Vagina (tissue), 2 donors: ENCODE measurements around the gene KRT1. TPM values are rescaled to one million over a fixed set of nuclear protein-coding genes. Genes with fewer than 3 reads are reported as not detected.

ENCODE experiments used
- DNase-seq, 2 donors: peaks; one replicate each; pipeline ENCODE4 v3.0.0-alpha.2; 2017; ENCODE audit errors: extremely low spot score in 2 of 2
- H3K27ac ChIP-seq: fragments of 200-600 bp; sonication (generic); one replicate; pipeline ENCODE4 v1.5.1; 2019
- H3K27me3 ChIP-seq: fragments of 200-600 bp; sonication (generic); one replicate; pipeline ENCODE4 v1.5.1; 2019
- H3K36me3 ChIP-seq, 2 donors: fragments of 200-600 bp; sonication (generic); one replicate each; pipeline ENCODE4 v1.5.1; 2017 to 2019
- H3K4me1 ChIP-seq: fragments of 200-600 bp; sonication (generic); one replicate; pipeline ENCODE4 v1.5.1; 2019
- H3K4me3 ChIP-seq, 2 donors: fragments of 200-600 bp; sonication (generic); 1 replicate in 1 of 2; 2 replicates in 1 of 2; pipeline ENCODE4 v1.5.1; 2016 to 2019
- H3K9me3 ChIP-seq: fragments of 200-600 bp; sonication (generic); one replicate; pipeline ENCODE4 v1.5.1; 2019
- POLR2A ChIP-seq, 2 donors: fragments of 450-650 bp; IDR thresholded peaks; one replicate each; pipeline ENCODE4 v1.6.1; 2017; ENCODE audit warnings: antibody characterized with exemption in 2 of 2, mild to moderate bottlenecking in 2 of 2, moderate library complexity in 2 of 2
- POLR2AphosphoS5 ChIP-seq, 2 donors: sonication (generic); formaldehyde crosslinking; IDR thresholded peaks; one replicate each; pipeline ENCODE4 v1.9.0; 2017; ENCODE audit warnings: antibody characterized with exemption in 2 of 2, mild to moderate bottlenecking in 2 of 2, low read depth in 1 of 2; ENCODE audit not compliant: insufficient read depth in 1 of 2
- intact Hi-C: fragments of 100-400 bp; cut with DNase I; formaldehyde crosslinking; loops from one replicate; pipeline ENCODE4 v1.15.1; 2023
- total RNA-seq: library from RNA; depleted of rRNA; stranded (reverse); fragments of >200 nt; gene quantifications from one replicate; pipeline ENCODE4 v1.2.3, GENCODE V29; 2016
- TF ChIP-seq, protein P1 (sequence below), 3 experiments: fragments of 450-650 bp in 2 of 3; fragments of 200-600 bp in 1 of 3; sonication (generic) in 1 of 3; IDR thresholded peaks; one replicate each; pipeline ENCODE4 v1.5.1; 2017 to 2019; ENCODE audit warnings: antibody characterized with exemption in 3 of 3, mild to moderate bottlenecking in 2 of 3, moderate library complexity in 2 of 3

Gene KRT1
- total RNA-seq, 1 donor from 2014 or later, result 886 TPM

DNA sequence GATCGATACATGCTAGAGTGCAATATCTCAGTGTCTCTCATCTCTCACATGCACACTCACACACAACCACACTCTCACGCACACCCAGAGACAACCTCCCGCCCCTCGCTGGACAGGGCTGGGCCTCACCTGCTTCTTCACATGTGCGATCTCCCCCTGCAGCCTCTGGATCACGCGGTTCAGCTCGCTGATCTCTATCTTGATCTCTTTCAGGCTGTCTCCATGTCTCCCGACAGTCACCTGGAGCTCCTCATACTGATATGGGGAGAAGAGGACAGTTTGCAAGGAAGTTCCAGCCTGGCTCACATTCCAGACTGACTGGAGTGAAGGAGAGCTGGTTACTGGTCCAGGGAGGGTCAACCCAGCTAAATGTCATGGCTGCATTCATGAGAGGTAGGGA lies 32.6 kb downstream of the KRT1 start:
- Histone ChIP-seq H3K4me3 (no peak overlapping the region), H3K36me3 (no peaks in the 10 kb centered on the region), H3K27me3 (no peaks in the 10 kb centered on the region), H3K4me1 (peaks cover 8% of the 10 kb centered on the region), H3K27ac (no peak overlapping the region), H3K9me3 (no peaks in the 10 kb centered on the region)
- intact Hi-C loops, result no loop called here
- TF ChIP-seq POLR2AphosphoS5 (IDR thresholded peaks at IDR 0.05; ENCODE audit: insufficient read depth in 1 of 2, low read depth in 1 of 2) (no peak), POLR2A (IDR thresholded peaks at IDR 0.05) (no peak)
- DNase-seq, result peak; percentile 47 to 74

DNA sequence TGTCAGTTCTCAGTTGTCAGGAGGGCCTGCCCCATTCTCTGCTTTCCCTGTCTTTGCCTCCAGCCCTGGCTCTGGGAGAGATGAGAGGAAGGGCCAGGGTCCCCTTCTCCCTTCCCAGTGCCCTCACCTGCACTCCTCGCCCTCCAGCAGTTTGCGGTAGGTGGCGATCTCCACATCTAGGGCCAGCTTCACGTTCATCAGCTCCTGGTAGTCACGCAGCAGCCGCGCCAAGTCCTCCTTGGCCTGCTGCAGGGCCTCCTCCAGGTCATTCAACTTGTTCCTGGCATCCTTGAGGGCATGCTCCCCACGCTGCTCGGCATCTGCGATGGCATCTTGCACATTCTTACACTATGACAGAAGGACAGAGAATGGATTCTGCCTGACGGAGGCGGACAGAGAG lies 33.6 kb downstream of the KRT1 start:
- Histone ChIP-seq H3K9me3 (no peaks in the 10 kb centered on the region), H3K36me3 (no peaks in the 10 kb centered on the region), H3K27me3 (no peaks in the 10 kb centered on the region), H3K4me3 (no peak overlapping the region), H3K27ac (no peak overlapping the region), H3K4me1 (peaks cover 8% of the 10 kb centered on the region)
- intact Hi-C loops, result no loop called here
- DNase-seq, result peak; percentile 54 to 77
- TF ChIP-seq, protein P1, sequence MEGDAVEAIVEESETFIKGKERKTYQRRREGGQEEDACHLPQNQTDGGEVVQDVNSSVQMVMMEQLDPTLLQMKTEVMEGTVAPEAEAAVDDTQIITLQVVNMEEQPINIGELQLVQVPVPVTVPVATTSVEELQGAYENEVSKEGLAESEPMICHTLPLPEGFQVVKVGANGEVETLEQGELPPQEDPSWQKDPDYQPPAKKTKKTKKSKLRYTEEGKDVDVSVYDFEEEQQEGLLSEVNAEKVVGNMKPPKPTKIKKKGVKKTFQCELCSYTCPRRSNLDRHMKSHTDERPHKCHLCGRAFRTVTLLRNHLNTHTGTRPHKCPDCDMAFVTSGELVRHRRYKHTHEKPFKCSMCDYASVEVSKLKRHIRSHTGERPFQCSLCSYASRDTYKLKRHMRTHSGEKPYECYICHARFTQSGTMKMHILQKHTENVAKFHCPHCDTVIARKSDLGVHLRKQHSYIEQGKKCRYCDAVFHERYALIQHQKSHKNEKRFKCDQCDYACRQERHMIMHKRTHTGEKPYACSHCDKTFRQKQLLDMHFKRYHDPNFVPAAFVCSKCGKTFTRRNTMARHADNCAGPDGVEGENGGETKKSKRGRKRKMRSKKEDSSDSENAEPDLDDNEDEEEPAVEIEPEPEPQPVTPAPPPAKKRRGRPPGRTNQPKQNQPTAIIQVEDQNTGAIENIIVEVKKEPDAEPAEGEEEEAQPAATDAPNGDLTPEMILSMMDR (IDR thresholded peaks at IDR 0.05), result no peak
- TF ChIP-seq POLR2A (IDR thresholded peaks at IDR 0.05) (no peak), POLR2AphosphoS5 (IDR thresholded peaks at IDR 0.05; ENCODE audit: insufficient read depth in 1 of 2, low read depth in 1 of 2) (no peak)

DNA sequence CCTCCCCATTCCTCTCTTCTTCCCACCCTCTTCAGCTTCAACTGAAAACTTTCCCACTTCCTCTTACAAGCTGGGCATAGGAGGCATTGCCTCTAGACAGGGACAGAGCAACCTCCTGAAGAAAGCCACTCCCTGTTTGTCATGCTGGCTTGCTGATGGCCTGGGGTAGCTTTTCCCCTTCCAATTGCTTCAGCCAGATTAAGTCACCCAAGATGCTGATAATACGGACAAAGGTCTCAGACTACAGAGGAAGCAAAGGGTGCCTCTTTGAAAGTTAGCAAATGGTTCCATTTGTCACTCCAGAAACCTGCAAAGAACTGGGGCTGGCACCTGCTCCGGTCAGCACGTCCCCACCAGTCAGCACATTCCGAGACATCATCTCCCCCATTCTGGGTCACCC lies 34.2 kb downstream of the KRT1 start:
- Histone ChIP-seq H3K36me3 (no peaks in the 10 kb centered on the region), H3K4me1 (peaks cover 8% of the 10 kb centered on the region), H3K9me3 (no peaks in the 10 kb centered on the region), H3K4me3 (no peak overlapping the region), H3K27me3 (no peaks in the 10 kb centered on the region), H3K27ac (no peak overlapping the region)
- intact Hi-C loops, result no loop called here
- DNase-seq, result peak; percentile 64 to 72
- no peak for TF ChIP-seq POLR2AphosphoS5 (IDR thresholded peaks at IDR 0.05; ENCODE audit: insufficient read depth in 1 of 2, low read depth in 1 of 2)
- no peak for TF ChIP-seq POLR2A (IDR thresholded peaks at IDR 0.05)
- TF ChIP-seq, protein P1 (IDR thresholded peaks at IDR 0.05), result no peak

DNA sequence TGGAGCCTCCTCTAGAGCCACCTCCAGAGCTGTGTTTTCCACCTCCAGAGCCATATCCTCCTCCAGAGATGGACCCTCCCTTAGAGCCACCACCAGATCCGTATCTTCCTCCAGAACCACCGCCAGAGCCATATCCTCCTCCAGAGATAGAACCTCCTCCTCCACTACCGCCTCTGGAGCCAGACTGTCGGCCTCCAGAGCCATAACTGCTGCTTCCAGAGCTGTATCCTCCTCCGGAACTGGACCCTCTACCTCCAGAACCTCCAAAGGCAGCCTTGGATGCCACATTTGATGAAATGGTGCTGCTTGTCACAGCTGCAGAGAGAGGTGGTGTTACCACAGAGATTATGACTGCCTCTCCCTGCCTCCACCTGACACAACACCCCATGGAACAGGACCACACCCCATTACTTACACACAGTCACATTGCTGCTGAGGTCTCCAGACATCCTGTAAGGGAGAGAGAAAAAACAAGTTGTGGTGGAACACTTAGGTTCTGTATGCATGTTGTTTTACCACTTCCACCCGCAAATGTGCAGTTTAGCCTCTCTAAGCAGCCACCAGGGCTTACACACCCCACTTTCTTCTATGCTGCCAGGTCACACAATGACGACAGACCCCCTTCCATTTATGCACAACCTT lies 35.0 kb downstream of the KRT1 start:
- DNase-seq, result peak; percentile 67 to 76
- H3K27ac ChIP-seq, result no peak overlapping the region

DNA sequence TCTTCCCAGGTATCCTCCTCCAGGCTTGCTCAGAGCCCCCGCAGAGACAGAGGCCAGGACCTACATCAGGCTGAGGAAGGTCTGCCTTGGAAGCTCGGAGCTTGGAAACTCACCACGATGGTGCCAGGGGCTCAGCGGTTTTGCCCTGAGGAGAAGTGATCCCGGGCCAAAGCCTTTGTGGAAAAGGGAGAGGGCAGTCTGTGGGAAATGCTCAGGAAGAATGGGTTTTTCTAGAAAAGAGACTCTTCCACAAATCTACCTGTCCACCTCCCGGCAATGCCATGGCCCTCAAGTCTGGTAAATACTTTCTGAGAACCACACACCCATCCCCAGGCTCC lies 36.2 kb downstream of the KRT1 start:
- H3K9me3 ChIP-seq, result no peaks in the 10 kb centered on the region
- H3K27ac ChIP-seq, result no peak overlapping the region
- no peaks in the 10 kb centered on the region for H3K4me1 ChIP-seq
- TF ChIP-seq, protein P1 (IDR thresholded peaks at IDR 0.05), result no peak
- TF ChIP-seq POLR2AphosphoS5 (IDR thresholded peaks at IDR 0.05; ENCODE audit: insufficient read depth in 1 of 2, low read depth in 1 of 2) (no peak), POLR2A (IDR thresholded peaks at IDR 0.05) (no peak)
- peak in 1 of 2 donors; percentile 43 for DNase-seq
- H3K36me3 ChIP-seq, result no peaks in the 10 kb centered on the region
- intact Hi-C loops, result no loop called here
- no peaks in the 10 kb centered on the region for H3K27me3 ChIP-seq
- no peak overlapping the region for H3K4me3 ChIP-seq

More for the DNA sequence above, 35.0 kb downstream of the KRT1 start:
- H3K4me1 ChIP-seq, result peaks cover 4% of the 10 kb centered on the region
- intact Hi-C loops, result no loop called here
- H3K36me3 ChIP-seq, result no peaks in the 10 kb centered on the region
- no peaks in the 10 kb centered on the region for H3K27me3 ChIP-seq
- TF ChIP-seq, protein P1 (IDR thresholded peaks at IDR 0.05), result no peak
- TF ChIP-seq POLR2A (IDR thresholded peaks at IDR 0.05) (no peak), POLR2AphosphoS5 (IDR thresholded peaks at IDR 0.05; ENCODE audit: insufficient read depth in 1 of 2, low read depth in 1 of 2) (no peak)
- no peaks in the 10 kb centered on the region for H3K9me3 ChIP-seq
- H3K4me3 ChIP-seq, result no peak overlapping the region
